Left cardiac atrium (tissue), 4 donors: ENCODE data around the gene PALM. TPM values are rescaled to one million over a fixed set of nuclear protein-coding genes. Genes with fewer than 3 reads are reported as not detected.
"Not testable (repeated sequence)": the region's sequence is repeated elsewhere in the genome, so short reads cannot be mapped to it uniquely, and the experiment has no call there.

Experiments
- ATAC-seq, 2 donors: fragments of 200-7000 bp; cut with Tn5 transposase; one replicate each; pipeline ENCODE4 v1.9.1; 2020; ENCODE audit warnings: mild to moderate bottlenecking in 2 of 2, moderate library complexity in 2 of 2
- DNase-seq: peaks from one replicate; pipeline ENCODE4 v3.0.0-alpha.2; 2020
- intact Hi-C, 2 donors: fragments of 100-400 bp; cut with DNase I; formaldehyde crosslinking; loops; one replicate each; pipeline versions ENCODE4 v1.14.1 to v1.15.1; 2022 to 2023
- long read RNA-seq: library from polyadenylated mRNA; unstranded; transcript quantifications from one replicate; pipeline ENCODE4 v2.0.0, GENCODE V29; 2021
- total RNA-seq, 2 donors: library from RNA; stranded (reverse); fragmentation: NEBNext Ultra II Directional; extraction: Animal tissue kit (Norgen Biotek cat#: 25700); gene quantifications; one replicate each; pipeline ENCODE4 v1.2.1, GENCODE V29; 2021
- donor health status: DM: no; HTN: yes; CAD: no.
- donor health status: DM: no; HTN: yes; CAD: no; lungs with severe emphysema.
- donor health status: DM: yes; HTN: yes; CAD: no.
- donor health status: Dilated cardiomyopathy.

The PALM gene, protein sequence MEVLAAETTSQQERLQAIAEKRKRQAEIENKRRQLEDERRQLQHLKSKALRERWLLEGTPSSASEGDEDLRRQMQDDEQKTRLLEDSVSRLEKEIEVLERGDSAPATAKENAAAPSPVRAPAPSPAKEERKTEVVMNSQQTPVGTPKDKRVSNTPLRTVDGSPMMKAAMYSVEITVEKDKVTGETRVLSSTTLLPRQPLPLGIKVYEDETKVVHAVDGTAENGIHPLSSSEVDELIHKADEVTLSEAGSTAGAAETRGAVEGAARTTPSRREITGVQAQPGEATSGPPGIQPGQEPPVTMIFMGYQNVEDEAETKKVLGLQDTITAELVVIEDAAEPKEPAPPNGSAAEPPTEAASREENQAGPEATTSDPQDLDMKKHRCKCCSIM
- 10 to 100 TPM; 48.9 to 49.7 TPM for total RNA-seq
- long read RNA-seq, partial matches to known transcripts, result 5 of 5 reads
- long read RNA-seq, other reads (novel, unspliced or antisense), result 0 of 5 reads

DNA sequence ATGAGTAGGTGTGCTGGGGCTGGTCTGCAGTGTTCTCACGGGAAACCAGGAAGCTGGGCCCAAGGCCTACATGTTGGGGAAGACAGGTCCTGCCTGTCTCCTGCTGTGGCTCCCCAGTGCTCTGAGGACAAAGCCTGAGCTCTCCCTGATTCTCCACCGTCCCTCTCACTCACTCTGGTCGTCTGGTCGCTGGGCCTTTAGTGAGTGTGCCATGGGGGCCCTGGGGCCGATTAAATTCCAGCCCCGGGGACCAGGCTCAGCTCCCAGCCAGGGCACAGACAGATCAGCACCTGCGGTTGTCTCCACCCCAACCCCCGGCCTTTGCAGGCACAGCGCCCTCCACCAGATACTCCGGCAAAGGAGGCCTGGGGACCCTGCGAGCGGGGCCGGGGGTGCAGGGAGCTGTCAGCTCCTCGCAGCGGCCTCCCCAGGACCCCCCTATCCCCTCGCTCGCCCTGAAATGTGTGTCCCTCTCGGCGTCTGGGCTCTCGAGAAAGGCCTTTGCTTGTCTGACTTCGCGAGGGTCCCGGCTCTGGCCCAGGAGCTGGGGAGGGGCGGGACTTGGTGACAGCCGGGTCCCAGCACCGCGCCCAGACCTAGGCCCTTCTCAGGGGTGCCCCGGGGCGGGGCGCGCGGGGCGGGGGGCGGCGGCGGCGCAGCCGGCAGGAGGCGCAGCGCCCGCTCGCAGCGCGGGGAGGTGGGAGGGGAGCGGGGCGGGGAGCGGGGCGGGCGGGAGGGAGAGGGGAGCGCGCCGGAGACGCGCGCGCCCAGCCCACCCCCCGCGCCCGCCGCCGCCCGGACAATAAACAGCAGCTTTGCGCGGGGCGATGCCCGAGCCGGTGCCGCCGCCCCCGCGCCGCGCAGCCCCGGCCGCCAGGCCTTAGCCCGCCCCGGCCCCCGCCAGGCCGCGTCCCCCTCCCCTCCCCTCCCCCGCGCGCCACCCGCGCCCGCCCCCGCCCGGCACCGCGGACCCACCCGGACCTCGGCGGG, at the start of gene PALM:
Gene PALM (plus strand): TSS at position 782 of the 990 bp plus-strand sequence. CDS start 212 bp downstream, outside the sequence.
- intact Hi-C loops, result no loop called here
- peak; percentile 57 for DNase-seq
- ATAC-seq, result peak; percentile 6 to 39

DNA sequence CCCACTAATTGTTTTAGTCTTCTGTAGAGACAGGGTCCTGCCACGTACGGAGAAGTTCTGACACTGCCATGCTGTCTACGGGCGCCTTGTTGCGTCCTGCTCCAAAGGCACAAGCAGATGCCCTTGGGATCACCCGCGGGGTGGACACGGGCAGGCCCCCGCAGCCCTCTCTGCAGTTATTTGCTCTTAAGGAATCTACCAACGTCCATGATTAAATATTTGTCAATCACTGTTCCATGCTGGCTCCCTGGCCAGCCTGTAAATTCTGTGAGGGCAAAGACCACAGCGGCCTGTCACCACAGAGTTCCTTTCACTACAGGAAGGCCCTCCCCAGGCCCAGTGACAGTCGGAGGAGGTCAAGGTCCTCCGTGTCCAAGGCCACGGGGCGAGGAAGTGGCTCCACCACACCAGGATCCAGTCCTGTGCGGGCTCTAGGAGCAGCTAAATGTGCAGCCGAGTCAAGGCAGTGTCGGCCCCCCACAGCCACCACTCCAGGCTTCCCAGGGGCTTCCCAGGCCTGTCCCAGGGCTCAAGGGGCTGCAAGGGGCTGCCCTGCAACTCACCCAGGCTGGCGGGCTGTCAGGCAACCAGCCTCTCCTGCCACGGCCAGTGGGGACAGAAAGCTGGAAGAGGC, 47.8 kb upstream of the PALM start:
- ATAC-seq (no peak), DNase-seq (no peak)
- intact Hi-C loops, result no loop called here

DNA sequence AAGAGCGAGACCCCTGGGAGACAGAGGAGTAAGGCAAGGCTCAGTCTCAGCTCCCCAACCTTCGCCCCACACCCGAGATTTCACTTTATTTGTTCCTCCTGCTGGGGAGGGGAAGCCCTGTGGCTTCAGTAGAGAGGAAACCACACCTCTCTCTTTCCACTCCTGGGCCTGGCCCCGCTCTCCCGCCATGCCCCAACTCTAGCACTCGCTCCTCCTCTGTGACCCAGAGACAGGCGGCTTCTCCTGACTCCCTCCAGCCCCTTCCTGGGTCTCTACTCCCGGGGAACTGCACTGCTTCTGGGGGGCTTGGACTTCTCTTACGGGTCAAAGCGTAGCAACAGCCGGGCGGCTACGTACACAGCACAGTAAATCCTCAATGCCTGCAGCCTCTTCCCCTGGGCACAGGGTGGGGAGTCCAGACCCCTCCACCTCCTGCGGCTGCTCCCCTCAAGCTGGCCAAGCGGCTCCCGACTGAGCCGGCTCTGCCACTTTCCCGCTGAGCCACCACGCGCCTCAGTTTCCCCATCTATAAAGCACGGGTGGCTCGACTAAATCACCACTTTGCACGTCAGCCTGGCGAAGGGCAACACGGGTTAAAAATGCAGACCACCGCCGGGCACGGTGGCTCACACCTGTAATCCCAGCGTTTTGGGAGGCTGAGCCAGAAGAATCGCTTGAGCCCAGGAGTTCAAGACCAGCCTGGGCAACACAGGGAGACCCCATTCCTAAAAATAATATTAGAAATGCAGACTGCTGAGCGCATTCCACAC, 47.1 kb upstream of the PALM start:
- DNase-seq (no peak), ATAC-seq (no peak)
- intact Hi-C loops, result no loop called here

DNA sequence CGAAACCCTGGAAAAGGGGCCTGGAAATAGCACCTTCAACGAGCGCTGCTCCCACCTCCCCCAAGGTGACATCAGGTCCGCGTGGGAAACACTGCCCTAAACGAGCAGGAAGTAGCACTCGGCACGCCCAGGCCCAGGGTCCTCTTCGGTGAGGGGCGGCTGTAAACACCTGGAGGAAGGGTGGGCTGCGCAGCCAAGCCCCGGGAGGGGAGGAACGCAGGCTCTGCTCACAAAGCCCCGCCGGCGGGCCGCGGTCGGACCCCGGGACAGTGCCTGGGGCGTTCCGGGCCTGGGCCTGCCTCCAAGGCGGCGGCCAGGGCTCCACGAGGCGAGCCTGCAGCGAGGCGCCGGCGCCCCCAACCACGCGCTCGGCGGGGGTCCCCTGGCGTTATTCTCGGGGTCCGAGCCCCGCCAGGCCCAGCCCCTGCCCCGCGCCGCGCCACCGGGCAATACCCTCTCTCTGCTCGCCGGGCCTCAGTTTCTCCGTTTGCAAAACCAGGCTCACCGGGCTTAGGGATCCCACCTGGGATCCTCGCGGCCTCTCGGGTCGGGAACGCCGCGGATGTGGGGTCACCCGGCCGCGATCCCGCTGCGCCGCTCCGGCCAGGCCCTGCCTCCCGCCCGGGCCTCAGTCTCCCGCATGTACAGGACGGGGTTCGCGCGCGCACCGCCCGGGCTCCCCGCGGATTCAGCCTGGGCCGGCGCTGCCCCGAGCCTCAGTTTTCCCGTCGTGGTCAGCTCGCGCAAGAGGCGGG, 46.4 kb upstream of the PALM start:
- ATAC-seq (peak; percentile 2 to 9), DNase-seq (peak; percentile 64)
- intact Hi-C loops, result no loop called here

DNA sequence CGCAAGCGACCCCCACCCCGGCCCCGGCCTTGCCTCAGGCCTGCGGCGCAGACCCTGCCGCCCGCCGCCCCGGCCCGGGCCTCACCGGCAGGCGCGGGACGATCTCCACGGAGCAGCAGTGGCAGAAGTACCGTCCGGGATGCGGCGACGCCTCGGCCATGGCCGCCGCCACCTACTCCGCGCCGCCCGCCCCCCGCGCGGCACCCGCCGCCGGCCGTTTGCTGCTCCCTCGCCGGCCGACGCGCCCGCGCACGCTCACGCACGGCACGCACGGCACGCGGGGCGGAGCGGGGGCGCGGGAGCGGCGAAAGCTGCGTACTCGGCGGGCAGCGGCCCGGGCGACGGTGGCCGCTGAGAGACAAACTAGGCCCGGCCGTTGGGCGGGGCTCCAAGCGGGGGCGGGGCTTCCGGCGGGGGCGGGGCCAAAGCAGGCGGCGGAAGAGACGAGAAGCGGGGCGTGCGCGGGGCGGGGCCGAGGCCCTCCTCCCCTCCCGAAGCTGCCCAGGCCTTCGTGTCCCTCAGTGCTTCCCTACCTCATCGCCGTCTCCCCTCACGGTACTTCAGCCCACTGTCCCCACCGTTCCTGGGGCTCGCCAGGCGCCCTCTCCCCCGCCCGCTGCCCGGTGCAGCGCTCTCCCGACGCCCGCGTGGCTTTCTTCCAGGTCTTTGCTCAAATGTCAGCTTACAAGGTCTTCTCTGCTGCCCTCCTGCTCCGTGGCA, 45.6 kb upstream of the PALM start, which contains the start of gene RNF126:
Gene RNF126 (minus strand): TSS at position 253 of the 720 bp plus-strand sequence. CDS start 93 bp downstream, at position 160.
- ATAC-seq (peak; percentile 81 to 83), DNase-seq (peak; percentile 93)
- intact Hi-C loops, result no loop called here

DNA sequence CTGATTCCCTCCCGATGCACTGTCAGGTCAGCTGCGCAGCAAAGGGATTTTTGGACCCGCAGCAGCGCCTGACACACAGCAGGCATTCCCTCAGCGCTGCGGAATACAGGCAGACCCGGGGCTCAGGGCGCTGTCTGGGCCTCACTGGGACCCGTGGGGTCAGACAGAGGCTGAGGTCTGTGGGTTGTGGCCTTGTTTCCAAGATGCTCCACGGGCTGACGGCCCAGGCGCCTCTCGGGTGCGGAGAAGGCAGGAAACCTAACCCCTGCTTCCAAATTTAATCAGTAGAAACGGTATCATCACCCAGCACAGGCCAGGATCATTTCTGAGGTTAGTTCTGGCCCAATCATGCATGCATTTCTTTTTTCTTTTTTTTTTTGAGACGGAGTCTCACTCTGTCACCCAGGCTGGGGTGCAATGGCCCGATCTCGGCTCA, 45.0 kb upstream of the PALM start:
- no peak for DNase-seq
- intact Hi-C loops, result no loop called here
- ATAC-seq, result peak in 1 of 2 donors; percentile 6

DNA sequence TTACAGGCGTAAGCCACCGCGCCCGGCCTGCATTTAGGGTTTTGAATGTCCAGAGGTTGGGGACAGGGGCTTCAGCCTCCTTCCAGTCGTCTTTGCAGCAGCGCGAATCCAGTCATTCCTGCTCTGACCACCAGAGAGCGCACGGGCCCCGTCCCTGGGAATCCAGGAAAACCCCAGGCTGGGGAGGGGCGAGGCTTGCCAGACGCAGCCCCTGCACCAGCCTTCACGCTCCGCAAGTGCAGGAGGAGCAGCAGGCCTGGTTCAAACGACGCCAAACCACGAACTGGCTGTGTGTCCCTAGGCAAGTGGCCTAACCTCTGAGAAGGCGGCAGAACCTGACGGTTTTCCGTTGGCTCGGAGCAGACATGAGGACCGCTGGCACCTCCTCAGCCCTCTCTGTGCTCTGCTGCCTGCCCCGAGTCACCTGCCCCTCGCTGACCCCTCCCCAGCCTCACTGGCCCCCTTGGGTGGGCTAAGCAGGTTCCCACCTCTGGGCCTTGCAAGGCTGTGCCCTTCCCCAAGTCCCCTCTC, 43.8 kb upstream of the PALM start:
- intact Hi-C loops, result loop anchor here (1.0 to 5.0 kb wide), 2 partner anchors 67 to 69 kb away; no protein-coding TSS in a partner anchor
- peak; percentile 86 for DNase-seq
- peak; percentile 16 to 41 for ATAC-seq

DNA sequence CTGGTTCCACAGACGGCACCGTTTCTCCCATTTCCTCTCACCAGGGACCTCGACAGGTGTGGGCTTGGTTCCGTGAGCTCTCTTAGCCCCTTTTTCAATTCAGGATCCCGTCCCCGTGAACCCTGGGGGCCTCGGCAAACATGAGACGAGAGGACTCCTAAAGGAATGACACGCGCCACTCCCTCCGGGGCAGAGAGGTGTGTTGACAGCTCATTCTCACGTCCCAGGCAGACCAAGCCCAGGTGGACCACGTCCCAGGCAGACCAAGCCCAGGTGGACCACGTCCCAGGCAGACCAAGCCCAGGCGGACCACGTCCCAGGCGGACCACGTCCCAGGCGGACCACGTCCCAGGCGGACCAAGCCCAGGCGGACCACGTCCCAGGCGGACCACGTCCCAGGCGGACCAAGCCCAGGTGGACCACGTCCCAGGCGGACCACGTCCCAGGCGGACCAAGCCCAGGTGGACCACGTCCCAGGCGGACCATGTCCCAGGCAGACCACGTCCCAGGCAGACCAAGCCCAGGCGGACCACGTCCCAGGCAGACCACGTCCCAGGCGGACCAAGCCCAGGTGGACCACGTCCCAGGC, 41.7 kb upstream of the PALM start:
- not testable (repeated sequence) for ATAC-seq, DNase-seq
- intact Hi-C loops, result loop anchor here in 1 of 2 donors (5.0 kb wide), 1 partner anchor 65 kb away; no protein-coding TSS in a partner anchor

DNA sequence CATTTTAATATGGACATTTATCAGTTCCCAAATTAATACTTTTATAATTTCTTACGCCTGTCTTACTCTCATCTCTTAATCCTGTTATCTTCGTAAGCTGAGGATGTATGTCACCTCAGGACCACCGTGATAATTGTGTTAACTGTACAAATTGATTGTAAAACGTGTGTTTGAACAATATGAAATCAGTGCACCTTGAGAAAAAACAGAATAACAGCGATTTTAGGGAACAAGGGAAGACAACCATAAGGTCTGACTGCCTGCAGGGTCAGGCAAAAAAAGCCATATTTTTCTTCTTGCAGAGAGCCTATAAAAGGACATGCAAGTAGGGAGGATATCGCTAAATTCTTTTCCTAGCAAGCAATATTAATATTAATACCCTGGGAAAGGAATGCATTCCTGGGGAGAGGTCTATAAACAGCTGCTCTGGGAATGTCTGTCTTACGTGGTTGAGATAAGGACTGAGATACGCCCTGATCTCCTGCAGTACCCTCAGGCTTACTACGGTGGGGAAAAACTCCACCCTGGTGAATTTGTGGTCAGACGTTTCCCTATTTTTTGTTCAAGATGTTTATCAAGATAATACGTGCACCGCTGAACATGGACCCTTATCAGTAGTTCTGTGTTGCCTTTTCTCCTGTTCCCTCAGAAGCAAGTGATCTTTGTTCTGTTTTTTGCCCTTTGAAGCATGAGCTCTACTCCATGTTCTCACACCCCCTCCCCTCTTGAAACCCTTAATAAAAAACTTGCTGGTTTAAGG, 39.9 kb upstream of the PALM start:
- not testable (repeated sequence) for ATAC-seq, DNase-seq
- intact Hi-C loops, result loop anchor here in 1 of 2 donors (5.0 kb wide), 1 partner anchor 63 kb away; no protein-coding TSS in a partner anchor

DNA sequence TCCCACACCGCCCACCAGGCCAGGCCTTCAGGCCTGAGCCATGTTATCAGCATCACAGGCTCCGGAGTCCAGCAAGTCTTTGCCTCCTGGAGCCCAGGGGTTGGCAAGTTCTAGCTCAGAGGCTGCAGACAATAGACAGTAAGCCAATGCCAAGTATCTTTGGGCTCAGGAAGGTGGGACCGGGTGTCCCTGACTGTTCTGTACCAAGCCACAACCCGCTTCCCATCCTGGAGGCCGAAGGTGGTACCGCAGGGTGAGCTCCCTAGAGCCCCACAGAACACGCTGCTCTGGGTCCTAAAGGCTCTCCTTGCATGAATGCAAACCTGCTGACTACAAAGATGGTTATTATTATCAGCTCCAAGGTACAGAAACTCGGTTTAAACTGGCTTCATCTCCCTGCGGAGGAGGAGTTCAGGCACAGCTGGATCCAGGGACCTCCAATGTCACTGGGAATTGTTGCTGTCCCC, 38.1 kb upstream of the PALM start:
- intact Hi-C loops, result no loop called here
- no peak for DNase-seq
- ATAC-seq, result no peak

DNA sequence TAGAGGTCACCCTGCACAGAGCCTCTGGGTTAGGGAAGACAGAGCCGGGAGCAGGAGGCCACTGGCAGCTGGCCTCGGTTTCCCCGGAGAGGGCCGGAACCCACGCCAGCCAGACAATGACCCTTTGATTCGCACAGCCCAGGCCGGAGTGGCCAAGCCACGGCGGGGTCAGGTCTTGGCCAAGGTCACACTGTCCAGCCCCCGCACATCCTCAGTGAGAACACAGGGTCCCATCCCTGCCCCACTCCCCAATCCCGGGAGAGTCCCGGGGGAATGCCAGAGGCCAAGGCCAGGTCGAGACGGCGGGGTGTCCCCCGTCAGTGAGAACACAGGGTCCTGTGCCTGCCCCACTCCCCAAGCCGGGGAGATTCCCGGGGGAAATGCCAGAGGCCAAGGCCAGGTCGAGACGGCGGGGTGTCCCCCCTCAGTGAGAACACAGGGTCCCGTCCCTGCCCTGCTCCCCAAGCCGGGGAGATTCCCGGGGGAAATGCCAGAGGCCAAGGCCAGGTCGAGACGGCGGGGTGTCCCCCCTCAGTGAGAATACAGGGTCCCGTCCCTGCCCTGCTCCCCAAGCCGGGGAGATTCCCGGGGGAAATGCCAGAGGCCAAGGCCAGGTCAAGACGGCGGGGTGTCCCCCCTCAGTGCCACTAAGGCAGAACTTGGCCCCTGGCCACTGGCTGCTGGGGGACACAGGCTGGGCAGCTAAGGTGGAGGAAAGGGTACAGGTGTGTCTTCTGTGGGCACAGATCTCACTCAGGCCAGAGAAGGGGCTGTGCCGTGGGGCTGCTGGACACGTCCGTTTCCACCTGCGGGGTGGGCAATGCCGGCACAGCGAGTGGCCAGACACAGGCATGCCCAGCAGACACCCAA, 34.2 kb upstream of the PALM start:
- intact Hi-C loops, result no loop called here
- DNase-seq, result peak; percentile 66
- peak in 1 of 2 donors; percentile 5 for ATAC-seq

DNA sequence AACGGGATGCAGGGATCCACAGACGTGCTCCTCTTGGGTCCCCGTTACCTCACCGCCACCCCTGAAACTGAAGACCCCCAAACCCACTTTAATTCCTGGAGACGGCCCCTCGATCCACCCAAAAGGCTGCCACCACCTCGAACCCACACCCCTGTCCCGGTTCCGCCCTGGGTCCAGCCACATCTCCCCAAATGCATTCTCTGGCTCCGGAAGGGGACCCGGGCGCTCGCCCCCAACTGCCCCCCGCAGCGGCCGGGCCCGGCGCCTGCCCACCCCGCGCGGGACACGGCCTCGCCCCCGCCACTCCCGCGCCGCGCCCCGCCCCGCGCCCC, 32.8 kb upstream of the PALM start:
- intact Hi-C loops, result no loop called here
- no peak for ATAC-seq
- no peak for DNase-seq

DNA sequence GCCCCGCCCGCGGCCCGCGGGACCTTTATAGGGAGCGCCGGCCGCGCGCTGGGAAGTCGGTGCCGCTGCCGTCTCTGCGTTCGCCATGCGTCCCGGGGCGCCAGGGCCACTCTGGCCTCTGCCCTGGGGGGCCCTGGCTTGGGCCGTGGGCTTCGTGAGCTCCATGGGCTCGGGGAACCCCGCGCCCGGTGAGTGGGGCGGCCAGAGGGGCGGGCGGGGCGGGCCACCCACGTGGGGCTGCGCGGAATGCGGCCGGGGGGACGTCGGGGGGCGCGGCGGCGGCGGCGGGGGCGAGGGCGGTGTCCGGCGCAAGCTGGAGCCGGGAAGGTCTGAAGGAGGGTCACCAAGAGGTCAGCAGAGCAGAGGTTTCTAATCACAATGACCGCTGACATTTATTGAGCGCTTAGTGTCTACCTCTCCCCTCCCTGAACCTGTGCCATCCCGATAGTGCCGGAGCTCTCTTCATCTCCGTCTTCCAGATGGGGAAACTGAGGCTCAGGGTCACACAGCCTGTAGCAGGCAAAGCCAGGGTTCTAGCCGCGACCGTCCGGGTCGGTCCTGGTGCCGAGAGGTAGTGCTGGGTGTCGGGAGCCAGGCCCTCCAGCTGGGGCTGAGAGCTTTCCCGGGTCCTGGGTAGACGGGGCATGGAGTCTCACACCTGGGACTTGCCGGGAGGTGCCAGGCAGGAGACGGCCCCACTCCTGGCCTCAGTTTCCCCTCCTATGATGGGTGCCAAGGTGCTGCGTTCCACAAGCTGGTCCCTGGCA, 32.2 kb upstream of the PALM start, which contains the start of gene FSTL3:
Gene FSTL3 (plus strand): TSS at position 54 of the 767 bp plus-strand sequence. CDS start 32 bp downstream, at position 86.
- intact Hi-C loops, result no loop called here
- peak; percentile 66 for DNase-seq
- ATAC-seq, result no peak

DNA sequence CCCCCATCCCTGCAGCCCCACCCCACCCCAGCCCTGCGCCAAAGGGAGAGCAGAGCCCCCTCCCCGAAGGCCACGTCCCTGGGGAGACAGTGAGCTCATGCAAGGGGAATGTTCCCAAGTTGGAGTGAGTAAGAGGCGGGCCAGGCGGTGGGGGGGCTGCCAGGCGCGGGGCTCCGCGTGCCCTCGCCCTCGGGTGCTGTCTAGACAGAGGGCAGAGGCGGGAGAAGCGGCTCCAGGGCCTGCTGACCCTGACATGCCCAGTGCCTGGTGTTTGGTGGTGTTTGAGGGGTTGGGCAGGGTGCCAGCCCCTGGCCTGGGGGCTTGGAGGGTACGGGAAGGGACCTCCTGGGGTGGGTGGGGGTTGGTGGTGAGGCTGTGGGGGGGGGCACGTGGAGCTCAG, 31.5 kb upstream of the PALM start:
- DNase-seq, result peak; percentile 86
- ATAC-seq, result peak; percentile 15 to 35
- intact Hi-C loops, result no loop called here
